AG20443 (cell line): ENCODE data around the gene NYAP2.

Source experiments
- DNase-seq: peaks from one replicate; pipeline ENCODE4 v3.0.0; 2012; ENCODE audit warnings: low spot score, mixed read lengths

Gene NYAP2

DNA sequence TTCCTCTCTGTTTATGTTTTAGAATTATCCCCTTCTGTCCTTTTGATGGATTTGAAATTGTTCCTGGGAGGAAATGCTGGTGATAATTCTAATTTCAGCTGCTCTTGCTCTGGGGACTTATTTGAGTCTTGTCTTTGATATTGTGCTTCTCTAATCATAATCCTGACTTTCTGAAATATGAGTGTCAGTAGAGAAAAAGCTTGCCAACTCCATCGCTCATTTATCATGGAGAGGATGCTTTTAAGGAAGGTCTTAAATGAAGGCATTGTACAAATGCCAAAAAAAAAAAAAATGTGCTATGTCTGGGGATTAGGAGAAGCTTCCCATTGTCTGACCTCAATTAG lies 159.5 kb downstream of the NYAP2 start:
- DNase-seq: no peak

GRCh38 chr2:225566798-225567197 lies 167.3 kb downstream of the NYAP2 start:
- no peak for DNase-seq

- DNase-seq: no peak
Observed at GRCh38 chr2:225569995-225570394, 170.5 kb downstream of the NYAP2 start.

DNA sequence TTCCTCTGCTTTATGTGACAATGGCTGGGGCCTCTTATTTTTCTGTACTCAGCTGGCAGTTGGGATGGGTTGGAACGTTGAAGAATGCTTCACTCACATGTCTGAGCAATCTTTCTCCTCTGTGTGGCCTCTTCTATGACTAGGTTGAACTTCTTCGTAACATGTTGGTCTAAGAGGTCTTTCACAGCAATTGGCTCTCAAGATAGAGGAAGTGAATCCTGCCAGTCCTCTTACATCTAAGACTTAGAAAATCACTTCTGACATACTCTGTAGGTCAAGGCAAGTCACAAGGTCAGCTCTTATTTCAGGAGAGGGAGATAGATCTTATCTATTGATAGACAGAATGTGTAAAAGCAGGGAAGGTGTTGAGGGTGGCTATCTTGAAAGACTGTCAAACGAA lies 174.1 kb downstream of the NYAP2 start:
- DNase-seq: no peak

DNA sequence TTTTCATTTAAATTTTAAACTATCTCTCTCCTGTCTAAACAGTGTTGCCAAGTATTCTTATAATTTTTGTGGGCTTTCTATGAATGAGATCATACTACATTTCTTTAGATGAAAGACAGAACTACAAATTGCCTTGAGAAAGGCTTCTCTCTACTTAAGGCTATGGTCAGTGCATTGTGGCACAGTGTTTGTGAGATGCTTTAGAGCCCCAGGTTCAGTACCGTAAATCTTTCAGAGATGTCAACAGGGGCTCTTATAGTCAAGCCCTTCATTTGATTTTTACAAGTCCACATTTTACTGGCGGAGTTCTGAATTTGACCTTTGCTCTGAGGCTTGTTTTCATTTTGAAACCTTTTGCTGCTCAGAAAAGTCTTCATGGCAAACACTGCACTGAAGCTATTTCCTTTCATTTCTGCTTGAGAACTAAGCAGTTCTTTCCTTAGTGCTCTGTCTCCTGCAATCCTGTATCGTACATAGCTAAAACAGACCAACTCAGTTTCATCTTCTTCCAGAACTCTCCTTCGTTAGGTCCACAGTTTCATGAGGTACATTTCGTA lies 175.2 kb downstream of the NYAP2 start:
- DNase-seq: no peak

- DNase-seq: no peak
Observed at GRCh38 chr2:225581135-225581534, 181.6 kb downstream of the NYAP2 start.

DNA sequence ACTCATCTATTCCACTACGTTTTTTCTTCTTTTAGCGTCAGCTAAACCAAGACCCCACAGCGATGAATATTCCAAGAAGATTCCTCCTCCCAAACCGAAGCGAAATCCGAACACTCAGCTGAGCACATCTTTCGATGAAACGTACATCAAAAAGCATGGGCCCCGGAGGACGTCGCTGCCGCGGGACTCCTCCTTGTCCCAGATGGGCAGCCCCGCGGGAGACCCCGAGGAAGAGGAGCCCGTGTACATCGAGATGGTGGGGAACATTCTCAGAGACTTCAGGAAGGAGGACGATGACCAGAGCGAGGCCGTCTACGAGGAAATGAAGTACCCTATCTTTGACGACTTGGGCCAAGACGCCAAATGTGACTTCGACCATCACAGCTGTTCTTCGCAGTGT lies 182.4 kb downstream of the NYAP2 start:
- DNase-seq: no peak

DNA sequence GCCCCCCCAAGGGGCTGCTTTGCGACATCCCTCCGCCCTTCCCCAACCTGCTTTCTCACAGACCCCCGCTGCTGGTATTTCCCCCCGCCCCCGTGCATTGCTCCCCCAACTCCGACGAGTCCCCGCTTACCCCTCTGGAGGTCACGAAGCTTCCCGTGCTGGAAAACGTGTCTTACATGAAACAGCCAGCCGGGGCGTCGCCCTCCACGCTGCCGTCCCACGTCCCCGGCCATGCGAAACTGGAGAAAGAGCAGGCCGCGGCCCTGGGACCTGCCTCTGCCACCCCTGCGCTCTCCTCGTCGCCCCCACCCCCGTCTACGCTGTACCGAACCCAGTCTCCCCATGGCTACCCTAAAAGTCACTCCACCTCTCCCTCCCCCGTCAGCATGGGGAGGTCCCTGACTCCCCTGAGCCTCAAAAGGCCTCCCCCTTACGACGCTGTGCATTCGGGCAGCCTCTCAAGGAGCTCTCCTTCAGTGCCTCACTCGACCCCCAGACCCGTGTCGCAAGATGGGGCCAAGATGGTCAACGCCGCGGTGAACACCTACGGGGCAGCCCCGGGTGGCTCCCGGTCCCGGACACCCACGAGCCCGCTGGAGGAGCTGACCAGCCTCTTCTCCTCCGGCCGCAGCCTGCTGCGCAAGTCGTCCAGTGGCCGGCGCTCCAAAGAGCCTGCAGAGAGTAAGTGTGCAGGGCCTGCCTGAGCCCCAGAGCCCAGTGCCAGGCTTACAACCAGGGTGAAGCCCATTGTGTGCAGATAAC lies 183.0 kb downstream of the NYAP2 start:
- DNase-seq: no peak

DNA sequence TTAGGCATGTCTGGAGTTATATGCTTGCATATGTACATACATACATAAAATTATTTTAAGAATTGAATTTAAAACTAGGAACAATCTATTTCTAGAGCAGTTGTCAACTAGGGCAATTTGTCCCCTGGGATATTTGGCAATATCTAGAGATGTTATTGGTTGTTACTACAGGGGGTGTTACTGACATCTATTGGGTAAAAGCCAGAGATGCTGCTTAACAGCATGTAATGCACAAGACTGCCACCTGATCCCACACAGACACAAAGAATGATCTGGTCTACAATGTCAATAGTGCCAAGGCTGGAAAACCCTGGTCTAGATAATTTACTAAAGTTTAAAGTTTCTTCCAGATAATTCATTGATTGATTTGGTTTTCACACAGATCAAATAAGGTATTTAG lies 185.3 kb downstream of the NYAP2 start:
- no peak for DNase-seq

DNA sequence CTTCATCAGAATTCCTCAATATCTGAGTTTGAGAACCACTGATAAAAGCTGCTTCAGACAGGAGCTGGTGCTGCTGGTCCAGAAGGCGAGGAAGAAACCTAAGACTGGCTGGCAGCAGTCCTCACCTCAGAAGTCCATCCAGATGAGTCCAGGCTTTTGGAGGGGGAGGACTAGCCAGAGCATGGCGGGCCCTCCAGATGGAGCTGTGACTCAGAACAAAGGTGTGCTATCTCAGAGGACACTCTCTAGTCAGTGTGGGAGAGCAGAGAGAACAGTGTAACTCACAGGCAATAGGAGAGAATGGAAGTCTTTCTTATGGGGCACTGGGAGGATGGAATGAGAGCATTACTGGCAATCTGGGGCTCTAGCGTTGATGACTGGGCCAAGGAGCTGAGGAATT lies 191.4 kb downstream of the NYAP2 start:
- no peak for DNase-seq

- DNase-seq: no peak
Observed at GRCh38 chr2:225597911-225598310, 198.4 kb downstream of the NYAP2 start.

GRCh38 chr2:225598426-225598825 lies 198.9 kb downstream of the NYAP2 start:
- DNase-seq: no peak

GRCh38 chr2:225598897-225599296 lies 199.4 kb downstream of the NYAP2 start:
- no peak for DNase-seq

DNA sequence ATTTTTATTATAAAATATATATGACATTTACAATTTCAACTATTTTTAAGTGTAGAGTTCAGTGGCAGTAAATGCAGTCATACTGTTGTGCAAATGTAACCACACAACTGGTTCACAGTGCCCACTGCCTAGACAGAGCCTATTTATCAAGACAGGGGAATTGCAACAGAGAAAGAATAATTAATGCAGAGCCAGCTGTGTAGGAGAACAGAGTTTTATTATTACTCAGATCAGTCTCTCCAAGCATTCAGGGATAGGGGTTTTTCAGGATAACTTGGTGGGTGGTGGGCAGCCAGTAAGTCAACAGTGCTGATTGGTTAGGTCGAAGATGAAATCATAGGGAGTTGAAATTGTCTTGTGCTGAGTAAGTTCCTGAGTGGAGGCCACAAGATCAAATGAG lies 200.3 kb downstream of the NYAP2 start:
- DNase-seq: no peak

DNA sequence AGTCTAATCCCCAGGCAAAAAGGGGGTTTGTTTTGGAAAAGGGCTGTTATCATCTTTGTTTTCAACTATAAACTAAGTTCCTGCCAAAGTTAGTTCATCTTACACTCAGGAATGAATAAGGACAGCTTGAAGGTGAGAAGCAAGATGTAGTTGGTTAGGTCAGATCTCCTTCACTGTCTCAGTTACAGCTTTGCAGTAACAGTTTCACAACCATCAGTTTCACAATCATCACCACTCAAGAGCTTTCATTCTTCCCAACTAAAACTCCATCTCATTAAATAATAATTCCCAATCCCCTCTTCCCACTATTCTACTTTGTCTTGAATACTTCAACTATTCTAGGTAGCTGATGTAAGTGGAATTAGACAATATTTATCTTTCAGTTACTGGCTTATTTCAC lies 200.9 kb downstream of the NYAP2 start:
- DNase-seq: no peak

- DNase-seq: no peak
Observed at GRCh38 chr2:225600865-225601264, 201.4 kb downstream of the NYAP2 start.

DNA sequence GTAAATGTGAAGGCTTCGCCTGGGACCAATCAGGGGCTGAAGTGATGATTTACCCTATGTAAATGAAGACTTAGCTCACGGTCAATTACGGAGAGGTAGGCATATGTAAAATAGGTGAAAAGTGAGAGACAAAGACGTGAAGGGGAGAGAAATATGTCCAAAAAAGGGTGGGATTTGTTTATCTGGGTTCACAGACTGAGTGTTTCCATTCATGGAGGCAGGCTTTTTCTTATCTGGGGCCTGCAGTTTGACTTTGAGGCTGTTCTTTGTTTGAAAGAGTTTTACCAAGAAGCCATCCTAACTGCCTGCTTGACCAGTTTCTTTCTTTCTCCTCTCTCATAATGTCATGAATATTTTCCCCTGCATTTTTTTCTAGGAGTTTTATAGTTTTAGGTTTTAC lies 202.7 kb downstream of the NYAP2 start:
- DNase-seq: no peak

DNA sequence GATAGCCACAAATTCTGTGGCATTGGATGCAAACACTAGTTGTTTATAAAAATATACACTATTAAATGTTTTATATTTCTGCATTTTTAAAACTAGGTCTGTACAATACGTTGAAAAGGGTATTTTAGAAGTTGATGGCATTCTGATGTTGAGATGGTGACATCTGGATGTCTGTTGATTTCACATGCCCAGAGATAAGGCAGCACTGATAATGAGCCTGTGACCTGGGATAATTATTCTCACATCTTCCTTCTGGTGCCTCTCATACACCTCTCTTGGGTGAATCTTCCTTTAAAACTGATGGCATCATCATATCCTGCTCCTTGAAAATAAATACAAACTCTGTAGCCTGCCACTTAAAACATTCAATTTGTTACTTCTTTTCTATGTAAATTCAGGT lies 208.6 kb downstream of the NYAP2 start:
- DNase-seq: no peak

DNA sequence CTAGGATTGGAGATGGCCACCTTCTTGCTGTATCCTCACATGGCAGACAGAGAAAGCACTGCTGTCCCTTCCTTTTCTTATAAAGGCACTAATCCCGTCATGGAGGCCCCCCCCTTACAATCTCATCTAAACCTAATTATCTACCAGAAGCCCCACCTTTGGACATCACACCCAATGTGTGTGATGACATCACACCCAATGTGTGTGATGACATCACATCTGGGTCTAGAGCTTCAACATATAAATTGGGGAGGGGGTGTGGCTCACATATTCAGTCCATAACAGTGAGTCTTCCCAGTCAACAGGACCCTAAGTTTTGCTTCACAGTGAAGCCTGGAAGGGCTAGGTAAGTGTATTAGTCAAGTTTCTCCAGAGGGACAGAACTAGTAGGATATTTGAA lies 213.1 kb downstream of the NYAP2 start:
- DNase-seq: no peak

GRCh38 chr2:225614915-225615314 lies 215.4 kb downstream of the NYAP2 start:
- no peak for DNase-seq

- DNase-seq: no peak
Observed at GRCh38 chr2:225615514-225615913, 216.0 kb downstream of the NYAP2 start.

- DNase-seq: no peak
Observed at GRCh38 chr2:225616372-225616771, 216.9 kb downstream of the NYAP2 start.

DNA sequence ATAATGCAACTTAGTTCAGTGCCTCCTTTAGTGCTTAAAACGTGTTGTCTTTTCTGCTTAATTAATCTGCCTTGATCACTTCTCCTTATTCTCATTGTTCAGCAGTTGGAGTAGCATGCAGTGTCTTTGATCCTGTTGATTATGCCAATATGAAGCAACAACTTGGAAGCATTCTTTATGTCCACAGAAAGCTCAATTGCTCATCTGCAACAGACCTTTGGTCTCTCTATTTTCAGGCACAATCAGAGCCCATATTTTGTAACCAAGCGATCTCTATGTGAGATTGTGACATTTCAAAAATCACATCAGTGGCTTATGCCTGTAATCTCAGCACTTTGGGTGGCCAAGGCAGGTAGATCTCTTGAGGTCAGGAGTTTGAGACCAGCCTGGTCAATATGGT lies 217.3 kb downstream of the NYAP2 start:
- no peak for DNase-seq

- DNase-seq: no peak
Observed at GRCh38 chr2:225620227-225620626, 220.7 kb downstream of the NYAP2 start.
